Fibroblast of lung (primary cell): Measurements from ENCODE around the gene CCDC92B. TPM values are rescaled to one million over a fixed set of nuclear protein-coding genes. Genes with fewer than 3 reads are reported as not detected.

Experiments used
- DNase-seq, 2 donors: peaks; one replicate each; pipeline versions ENCODE4 v3.0.0 to v3.0.0-alpha.2; 2010; ENCODE audit warnings: low read depth in 2 of 2
- H2AFZ ChIP-seq: 2 replicates; pipeline ENCODE4 v1.5.1; 2012; ENCODE audit warnings: low read length, control low read depth, inconsistent platforms
- H3K27ac ChIP-seq: 2 replicates; pipeline ENCODE4 v1.5.1; 2011; ENCODE audit warnings: low read length, control low read depth; ENCODE audit not compliant: insufficient read depth
- H3K27me3 ChIP-seq: 2 replicates; pipeline ENCODE4 v1.5.1; 2011; ENCODE audit warnings: mild to moderate bottlenecking, low read length; ENCODE audit not compliant: control insufficient read depth, insufficient read depth
- H3K36me3 ChIP-seq: 2 replicates; pipeline ENCODE4 v1.5.1; 2011; ENCODE audit warnings: low read length; ENCODE audit not compliant: control insufficient read depth, insufficient read depth
- H3K4me1 ChIP-seq: 2 replicates; pipeline ENCODE4 v1.5.1; 2011; ENCODE audit warnings: low read length; ENCODE audit not compliant: control insufficient read depth, insufficient read depth; ENCODE audit errors: extremely low read depth
- H3K4me2 ChIP-seq: 2 replicates; pipeline ENCODE4 v1.5.1; 2011; ENCODE audit warnings: low read length, control low read depth; ENCODE audit not compliant: insufficient read depth; ENCODE audit errors: extremely low read depth
- H3K4me3 ChIP-seq, 4 experiments: fragments of 200-600 bp in 1 of 4; sonication (generic) in 1 of 4; replicated peaks in 1 of 4; 2 replicates each; pipeline ENCODE4 v1.5.1; 2011 to 2016; ENCODE audit warnings: low read length in 4 of 4, low read depth in 3 of 4, mild to moderate bottlenecking in 3 of 4, control low read depth in 2 of 4, inconsistent platforms in 1 of 4, mixed read lengths in 1 of 4; ENCODE audit not compliant: insufficient read depth in 1 of 4; ENCODE audit errors: control extremely low read depth in 1 of 4
- H3K79me2 ChIP-seq: 2 replicates; pipeline ENCODE4 v1.5.1; 2012; ENCODE audit warnings: mild to moderate bottlenecking, low read length, inconsistent platforms; ENCODE audit not compliant: control insufficient read depth, insufficient read depth
- H3K9ac ChIP-seq: 2 replicates; pipeline ENCODE4 v1.5.1; 2011; ENCODE audit warnings: mild to moderate bottlenecking, low read length, control low read depth; ENCODE audit not compliant: insufficient read depth
- H3K9me3 ChIP-seq: 2 replicates; pipeline ENCODE4 v1.5.1; 2012; ENCODE audit warnings: low read depth, low read length; ENCODE audit not compliant: control insufficient read depth, insufficient read depth
- H4K20me1 ChIP-seq: 2 replicates; pipeline ENCODE4 v1.5.1; 2011; ENCODE audit warnings: low read length; ENCODE audit not compliant: control insufficient read depth, insufficient read depth; ENCODE audit errors: extremely low read depth
- CTCF ChIP-seq, 2 donors: IDR thresholded peaks in 1 of 2; conservative IDR thresholded peaks in 1 of 2; 1 replicate in 1 of 2; 2 replicates in 1 of 2; pipeline ENCODE4 v1.5.1; 2011 to 2012; ENCODE audit warnings: low read length in 2 of 2, control low read depth in 1 of 2, inconsistent platforms in 1 of 2, low read depth in 1 of 2, mild to moderate bottlenecking in 1 of 2
- EZH2 ChIP-seq: IDR thresholded peaks from 2 replicates; pipeline ENCODE4 v1.5.1; 2012; ENCODE audit warnings: low read length, control low read depth, mild to moderate bottlenecking; ENCODE audit errors: missing control alignments
- polyA plus RNA-seq, 2 donors: library from polyadenylated mRNA; depleted of rRNA in 1 of 2; stranded (reverse) in 1 of 2; unstranded in 1 of 2; fragments of >200 nt; gene quantifications; 2 replicates each; pipeline ENCODE4 v1.2.1, GENCODE V29; 2011 to 2012; ENCODE audit warnings: missing spikeins in 1 of 2
- total RNA-seq: library from RNA; depleted of rRNA; stranded (reverse); fragments of >200 nt; gene quantifications from 2 replicates; pipeline ENCODE4 v1.2.1, GENCODE V29; 2014

CCDC92B gene
- total and polyA plus RNA-seq, 2 donors (not counting 1 experiment from before 2014, with no cell fraction given): not detected

DNA sequence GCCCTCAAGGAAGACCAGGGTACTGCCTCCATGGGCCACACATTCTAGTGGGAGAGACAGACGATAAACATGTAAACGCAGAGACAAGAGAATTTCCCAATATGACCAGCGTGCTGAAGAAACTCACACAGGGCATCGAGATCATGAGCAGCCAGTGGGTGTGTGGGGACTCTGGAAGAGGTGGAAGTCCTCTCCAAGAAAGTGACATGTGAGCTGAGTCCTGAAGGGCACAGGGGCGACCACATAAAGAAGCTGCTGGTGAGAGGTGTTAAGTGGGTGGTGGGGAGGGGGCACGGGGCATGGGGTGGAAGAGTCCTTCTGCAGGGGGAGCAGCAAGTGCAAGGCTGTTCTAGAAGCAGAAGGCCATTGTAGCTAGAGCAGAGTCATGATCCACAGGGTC is 25.8 kb upstream of the CCDC92B start:
- H3K27ac ChIP-seq: no peak overlapping the region

DNA sequence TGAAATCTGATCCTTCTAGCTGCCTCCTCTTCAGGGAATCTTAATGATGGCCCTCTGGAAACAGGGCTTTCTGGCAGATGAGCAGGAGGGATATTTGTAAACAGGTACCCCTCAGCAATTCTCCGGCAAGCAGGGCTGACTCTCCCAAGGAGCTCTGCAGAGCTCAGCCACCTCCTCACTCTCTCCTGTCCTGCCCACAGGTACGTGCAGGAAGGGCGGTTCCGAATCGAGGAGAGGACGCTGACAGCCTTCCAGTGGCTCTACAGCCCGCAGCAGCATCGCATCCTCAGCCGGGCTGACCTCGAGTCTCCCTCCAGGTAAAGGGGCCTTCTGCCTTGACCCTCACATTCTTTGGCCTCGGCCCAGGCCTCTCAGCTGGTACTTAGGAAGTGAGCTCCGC is 20.7 kb upstream of the CCDC92B start:
- Histone ChIP-seq H3K4me3 (no peak overlapping the region), H2AFZ (no peak overlapping the region), H3K36me3 (no peaks in the 10 kb centered on the region), H3K4me1 (no peaks in the 10 kb centered on the region), H3K27me3 (no peaks in the 10 kb centered on the region), H3K9ac (no peak overlapping the region), H3K4me2 (no peak overlapping the region), H3K9me3 (no peaks in the 10 kb centered on the region), H4K20me1 (no peaks in the 10 kb centered on the region), H3K79me2 (no peaks in the 10 kb centered on the region), H3K27ac (no peak overlapping the region)
- no peak for DNase-seq
- TF ChIP-seq EZH2 (no peak), CTCF (conservative IDR thresholded peaks at IDR 0.05 in 1 of 2, IDR thresholded peaks at IDR 0.05 in 1 of 2; ENCODE audit: low read depth in 1 of 2, low read length in 2 of 2) (no peak)

More for the DNA sequence above, 25.8 kb upstream of the CCDC92B start:
- no peaks in the 10 kb centered on the region for H3K36me3 ChIP-seq
- H3K27me3 ChIP-seq: peaks cover 12% of the 10 kb centered on the region
- H3K9me3 ChIP-seq: no peaks in the 10 kb centered on the region
- H4K20me1 ChIP-seq: no peaks in the 10 kb centered on the region
- no peaks in the 10 kb centered on the region for H3K4me1 ChIP-seq
- H3K79me2 ChIP-seq: no peaks in the 10 kb centered on the region
- H3K4me3 ChIP-seq: no peak overlapping the region
- no peak for DNase-seq
- no peak for TF ChIP-seq EZH2
- H3K4me2 ChIP-seq: no peak overlapping the region
- no peak overlapping the region for H3K9ac ChIP-seq
- no peak overlapping the region for H2AFZ ChIP-seq

DNA sequence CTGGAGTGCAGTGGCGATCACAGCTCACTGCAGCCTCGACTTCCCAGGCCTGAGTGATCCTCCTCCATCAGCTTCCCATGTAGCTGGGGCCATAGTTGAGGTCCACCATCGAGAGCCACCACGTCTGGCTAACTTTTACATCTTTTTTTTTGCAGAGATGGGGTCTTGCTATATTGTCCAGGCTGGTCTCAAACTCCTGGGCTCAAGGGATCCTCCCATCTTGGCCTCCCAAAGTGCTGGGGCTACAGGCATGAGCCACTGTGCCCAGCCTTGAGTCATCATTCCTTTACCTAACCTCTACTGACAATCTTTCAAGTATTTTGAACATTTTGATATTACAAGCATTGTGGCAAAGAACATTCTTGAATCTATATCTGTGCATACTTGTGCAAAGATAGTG is 9.4 kb upstream of the CCDC92B start:
- H3K9me3 ChIP-seq: no peaks in the 10 kb centered on the region
- H3K27ac ChIP-seq: no peak overlapping the region
- TF ChIP-seq CTCF (conservative IDR thresholded peaks at IDR 0.05 in 1 of 2, IDR thresholded peaks at IDR 0.05 in 1 of 2; ENCODE audit: low read depth in 1 of 2, low read length in 2 of 2) (no peak), EZH2 (no peak)
- H3K79me2 ChIP-seq: no peaks in the 10 kb centered on the region
- no peak overlapping the region for H3K9ac ChIP-seq
- H3K4me3 ChIP-seq: no peak overlapping the region
- peaks cover 11% of the 10 kb centered on the region for H3K27me3 ChIP-seq
- no peaks in the 10 kb centered on the region for H3K4me1 ChIP-seq
- no peak overlapping the region for H2AFZ ChIP-seq
- no peak for DNase-seq
- no peak overlapping the region for H3K4me2 ChIP-seq
- no peaks in the 10 kb centered on the region for H3K36me3 ChIP-seq
- no peaks in the 10 kb centered on the region for H4K20me1 ChIP-seq
